Osteocyte (in vitro differentiated cells): Measurements from ENCODE around the gene EFS. TPM values are rescaled to one million over a fixed set of nuclear protein-coding genes. Genes with fewer than 3 reads are reported as not detected.

Experiments
- DNase-seq: peaks from one replicate; pipeline ENCODE4 v3.0.0; 2021; ENCODE audit warnings: mixed read lengths; ENCODE audit not compliant: unreplicated experiment; ENCODE audit errors: extremely low spot score
- H3K27ac Mint-ChIP-seq: one replicate; pipeline ENCODE4 v1.8.0; 2021; ENCODE audit warnings: mild to moderate bottlenecking, mixed read lengths; ENCODE audit not compliant: unreplicated experiment
- H3K27me3 Mint-ChIP-seq: one replicate; pipeline ENCODE4 v1.8.0; 2021; ENCODE audit warnings: mixed read lengths; ENCODE audit not compliant: unreplicated experiment
- H3K36me3 Mint-ChIP-seq: one replicate; pipeline ENCODE4 v1.8.0; 2021; ENCODE audit warnings: mixed read lengths; ENCODE audit not compliant: unreplicated experiment
- H3K4me1 Mint-ChIP-seq: one replicate; pipeline ENCODE4 v1.8.0; 2021; ENCODE audit warnings: mixed read lengths; ENCODE audit not compliant: unreplicated experiment
- H3K4me3 Mint-ChIP-seq: one replicate; pipeline ENCODE4 v1.8.0; 2021; ENCODE audit warnings: mild to moderate bottlenecking, moderate library complexity, mixed read lengths; ENCODE audit not compliant: unreplicated experiment
- H3K9me3 Mint-ChIP-seq: one replicate; pipeline ENCODE4 v1.8.0; 2021; ENCODE audit warnings: mixed read lengths; ENCODE audit not compliant: unreplicated experiment
- CTCF ChIP-seq: fragments of 200-600 bp; sonication (generic); IDR thresholded peaks from 2 replicates; pipeline ENCODE4 v1.5.0; 2021; ENCODE audit warnings: antibody characterized with exemption, mild to moderate bottlenecking, moderate library complexity
- total RNA-seq: library from RNA; stranded (reverse); gene quantifications from 2 replicates; pipeline ENCODE4 v1.2.1, GENCODE V29; 2021

Gene EFS
- total RNA-seq, 1 donor from 2014 or later, result 31.9 TPM

DNA sequence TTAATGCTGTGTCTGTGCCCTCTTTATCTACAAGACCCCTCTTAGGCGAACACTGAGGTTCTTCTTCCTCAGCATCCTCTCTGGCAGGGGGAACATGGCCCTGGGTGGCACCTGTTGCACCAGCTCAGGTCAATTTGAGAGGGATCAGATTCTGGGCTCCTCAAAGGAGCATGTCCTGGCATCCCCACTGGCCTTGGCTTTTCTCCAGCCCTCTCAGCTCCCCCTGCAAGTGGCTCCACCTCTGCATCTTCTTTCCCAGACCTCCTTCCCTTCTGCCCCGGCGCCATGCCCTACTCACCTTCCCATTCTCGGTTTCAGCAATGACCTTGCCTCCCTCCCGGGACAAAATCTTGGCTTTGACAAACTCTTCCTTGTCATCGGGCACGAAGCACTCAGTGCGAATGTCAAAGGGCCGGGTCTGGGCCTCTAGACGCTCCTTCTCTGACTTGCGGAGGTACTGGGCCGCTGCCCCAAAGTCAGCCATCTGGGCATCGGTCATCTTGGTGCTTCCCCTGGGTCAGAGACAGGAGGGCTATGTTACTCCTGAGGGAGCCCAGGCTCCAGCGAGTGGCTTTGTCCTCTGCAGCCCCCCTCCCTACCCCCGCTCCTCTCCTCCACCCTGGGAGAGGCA lies 41.9 kb upstream of the EFS start:
- H3K27me3 Mint-ChIP-seq, result peaks cover 28% of the 10 kb centered on the region
- H3K36me3 Mint-ChIP-seq, result no peaks in the 10 kb centered on the region
- no peaks in the 10 kb centered on the region for H3K4me1 Mint-ChIP-seq
- no peak for TF ChIP-seq CTCF
- H3K27ac Mint-ChIP-seq, result no peak overlapping the region
- DNase-seq, result no peak
- no peaks in the 10 kb centered on the region for H3K9me3 Mint-ChIP-seq
- H3K4me3 Mint-ChIP-seq, result no peak overlapping the region

GRCh38 chr14:23406244-23406643 lies 41.3 kb upstream of the EFS start:
- no peaks in the 10 kb centered on the region for H3K4me1 Mint-ChIP-seq
- no peaks in the 10 kb centered on the region for H3K9me3 Mint-ChIP-seq
- no peaks in the 10 kb centered on the region for H3K36me3 Mint-ChIP-seq
- no peak for DNase-seq
- H3K4me3 Mint-ChIP-seq, result no peak overlapping the region
- peaks cover 22% of the 10 kb centered on the region for H3K27me3 Mint-ChIP-seq
- no peak overlapping the region for H3K27ac Mint-ChIP-seq
- TF ChIP-seq CTCF, result no peak

- no peaks in the 10 kb centered on the region for H3K36me3 Mint-ChIP-seq
- H3K9me3 Mint-ChIP-seq, result no peaks in the 10 kb centered on the region
- H3K4me1 Mint-ChIP-seq, result no peaks in the 10 kb centered on the region
- H3K27ac Mint-ChIP-seq, result no peak overlapping the region
- peaks cover 17% of the 10 kb centered on the region for H3K27me3 Mint-ChIP-seq
- no peak for TF ChIP-seq CTCF
- DNase-seq, result no peak
- no peak overlapping the region for H3K4me3 Mint-ChIP-seq
Observed at GRCh38 chr14:23405516-23406025, 40.6 kb upstream of the EFS start.

DNA sequence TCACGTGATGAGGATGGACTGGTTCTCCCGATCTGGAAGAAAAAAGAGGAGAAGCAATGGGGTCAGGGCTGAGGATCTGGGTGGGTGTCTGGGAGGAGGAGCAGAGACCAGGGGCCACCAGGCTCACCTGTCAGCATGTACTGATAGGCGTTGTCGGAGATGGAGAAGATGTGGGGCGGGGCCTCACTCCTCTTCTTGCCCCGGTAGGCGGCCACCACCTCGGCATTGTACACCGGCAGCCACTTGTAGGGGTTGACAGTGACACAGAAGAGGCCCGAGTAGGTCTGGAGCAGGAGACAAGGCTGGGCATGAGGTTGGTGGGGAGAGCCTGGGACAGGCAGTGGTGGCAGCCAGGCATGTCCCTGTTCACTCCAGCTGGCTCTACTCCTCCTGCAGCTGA lies 40.1 kb upstream of the EFS start:
- no peak for TF ChIP-seq CTCF
- Mint-ChIP-seq H3K27me3 (peaks cover 14% of the 10 kb centered on the region), H3K4me3 (no peak overlapping the region), H3K36me3 (no peaks in the 10 kb centered on the region), H3K27ac (no peak overlapping the region), H3K4me1 (no peaks in the 10 kb centered on the region), H3K9me3 (no peaks in the 10 kb centered on the region)
- DNase-seq, result no peak

GRCh38 chr14:23404331-23404900 lies 39.4 kb upstream of the EFS start:
- no peaks in the 10 kb centered on the region for H3K9me3 Mint-ChIP-seq
- peaks cover 14% of the 10 kb centered on the region for H3K27me3 Mint-ChIP-seq
- H3K4me1 Mint-ChIP-seq, result no peaks in the 10 kb centered on the region
- no peaks in the 10 kb centered on the region for H3K36me3 Mint-ChIP-seq
- DNase-seq, result no peak
- H3K4me3 Mint-ChIP-seq, result no peak overlapping the region
- no peak for TF ChIP-seq CTCF
- no peak overlapping the region for H3K27ac Mint-ChIP-seq
